K562 (cell line): ENCODE data around the gene CCDC28B. TPM values are rescaled to one million over a fixed set of nuclear protein-coding genes. Genes with fewer than 3 reads are reported as not detected.

Experiments
- CBX3 ChIP-seq, 2 experiments: IDR thresholded peaks; 1 replicate in 1 of 2; 2 replicates in 1 of 2; pipeline ENCODE4 v1.6.1; 2012; ENCODE audit warnings: inconsistent platforms in 2 of 2, low read length in 2 of 2, borderline replicate concordance in 1 of 2, control low read depth in 1 of 2
- KAT8 ChIP-seq: fragments of 450-650 bp; IDR thresholded peaks from 2 replicates; pipeline ENCODE4 v1.6.1; 2016; ENCODE audit warnings: low read depth, mild to moderate bottlenecking
- RBM22 ChIP-seq: fragments of 200-400 bp; formaldehyde crosslinking; IDR thresholded peaks from 2 replicates; pipeline ENCODE4 v1.6.1; 2018; ENCODE audit warnings: low read length, low read depth; ENCODE audit not compliant: poor library complexity, severe bottlenecking
- RFX1 ChIP-seq: fragments of 450-650 bp; IDR thresholded peaks from 2 replicates; pipeline ENCODE4 v1.6.1; 2016; ENCODE audit warnings: mild to moderate bottlenecking, moderate library complexity
- SIX5 ChIP-seq, 2 experiments: IDR thresholded peaks; 2 replicates each; pipeline ENCODE4 v1.6.1; 2011; ENCODE audit warnings: low read length in 2 of 2, borderline replicate concordance in 1 of 2, low read depth in 1 of 2, mild to moderate bottlenecking in 1 of 2, moderate library complexity in 1 of 2; ENCODE audit not compliant: insufficient read depth in 1 of 2
- SRF ChIP-seq, 2 experiments: fragments of 250-450, 450-650 bp in 1 of 2; sonication (Bioruptor Pico) in 1 of 2; sonication (generic) in 1 of 2; formaldehyde crosslinking; IDR thresholded peaks; 2 replicates each; pipeline versions ENCODE4 v1.5.0 to v1.5.1; 2020 to 2022; ENCODE audit warnings: mild to moderate bottlenecking in 1 of 2, missing genetic modification reagents in 1 of 2
- ZFP30 ChIP-seq: fragments of 250-450 bp; sonication (Bioruptor Pico); IDR thresholded peaks from 2 replicates; pipeline ENCODE4 v1.8.0; 2022; ENCODE audit warnings: moderate library complexity, mild to moderate bottlenecking, inconsistent platforms, borderline replicate concordance
- ZNF239 ChIP-seq: fragments of 250-450 bp; sonication (Bioruptor Pico); IDR thresholded peaks from 2 replicates; pipeline ENCODE4 v1.4.0; 2020; ENCODE audit warnings: mild to moderate bottlenecking
- polyA plus RNA-seq, 8 experiments: library from polyadenylated mRNA; depleted of rRNA in 4 of 8; stranded (reverse) in 5 of 8; unstranded in 3 of 8; fragments of >200 nt; fragmentation: Nextera tagmentation in 2 of 8; fragmentation: Illumina TruSeq in 1 of 8; extraction: Ambion mirVana in 2 of 8; extraction: Trizol in 1 of 8; gene quantifications; 2 replicates each; pipeline versions ENCODE4 v1.2.1 to v1.2.3, GENCODE V29; 2011 to 2014; ENCODE audit warnings: inconsistent platforms in 1 of 8, missing spikeins in 1 of 8
- total RNA-seq, 7 experiments: library from RNA; depleted of rRNA in 6 of 7; stranded (reverse); fragments of >200 nt in 6 of 7; fragmentation: Illumina TruSeq in 2 of 7; extraction: Trizol in 2 of 7; gene quantifications; 2 replicates each; pipeline versions ENCODE4 v1.2.1 to v1.2.3, GENCODE V29; 2011 to 2021; ENCODE audit warnings: low replicate concordance in 1 of 7
- TF ChIP-seq, protein P1 (sequence below): fragments of 250-450 bp; sonication (Bioruptor Pico); IDR thresholded peaks from 2 replicates; pipeline ENCODE4 v1.4.0; 2020; ENCODE audit warnings: mild to moderate bottlenecking
- TF ChIP-seq, protein P2 (sequence below): fragments of 250-450 bp; sonication (Bioruptor Pico); IDR thresholded peaks from 2 replicates; pipeline ENCODE4 v1.8.0; 2021; ENCODE audit warnings: moderate library complexity, mild to moderate bottlenecking, inconsistent platforms
- TF ChIP-seq, protein P3 (sequence below): fragments of 450-650 bp; IDR thresholded peaks from 2 replicates; pipeline ENCODE4 v1.7.1; 2018; ENCODE audit warnings: mild to moderate bottlenecking, low read depth; ENCODE audit not compliant: partially characterized antibody
- TF ChIP-seq, protein P4 (sequence below): fragments of 250-450 bp; sonication (Bioruptor Pico); IDR thresholded peaks from 2 replicates; pipeline ENCODE4 v1.8.0; 2021; ENCODE audit warnings: borderline replicate concordance, mild to moderate bottlenecking, moderate library complexity; ENCODE audit not compliant: poor library complexity, severe bottlenecking
- TF ChIP-seq, protein P5 (sequence below): fragments of 450-650 bp; IDR thresholded peaks from 2 replicates; pipeline ENCODE4 v1.6.1; 2016; ENCODE audit warnings: missing biosample characterization, missing genetic modification characterization
- TF ChIP-seq, protein P6 (sequence below), 3 experiments: IDR thresholded peaks in 2 of 3; conservative IDR thresholded peaks in 1 of 3; 2 replicates each; pipeline ENCODE4 v1.5.1; 2011 to 2012; ENCODE audit warnings: low read length in 3 of 3, mild to moderate bottlenecking in 3 of 3, control low read depth in 2 of 3, improper control_type of control experiment in 1 of 3, inconsistent platforms in 1 of 3, low read depth in 1 of 3, mixed read lengths in 1 of 3, moderate library complexity in 1 of 3; ENCODE audit not compliant: insufficient read depth in 2 of 3

CCDC28B gene
- total and polyA plus RNA-seq, 9 of the 15 experiments (the other 6 are each of a cell fraction or from before 2014, with no cell fraction given), result 5.7 to 54.5 (median 31.7) TPM

DNA sequence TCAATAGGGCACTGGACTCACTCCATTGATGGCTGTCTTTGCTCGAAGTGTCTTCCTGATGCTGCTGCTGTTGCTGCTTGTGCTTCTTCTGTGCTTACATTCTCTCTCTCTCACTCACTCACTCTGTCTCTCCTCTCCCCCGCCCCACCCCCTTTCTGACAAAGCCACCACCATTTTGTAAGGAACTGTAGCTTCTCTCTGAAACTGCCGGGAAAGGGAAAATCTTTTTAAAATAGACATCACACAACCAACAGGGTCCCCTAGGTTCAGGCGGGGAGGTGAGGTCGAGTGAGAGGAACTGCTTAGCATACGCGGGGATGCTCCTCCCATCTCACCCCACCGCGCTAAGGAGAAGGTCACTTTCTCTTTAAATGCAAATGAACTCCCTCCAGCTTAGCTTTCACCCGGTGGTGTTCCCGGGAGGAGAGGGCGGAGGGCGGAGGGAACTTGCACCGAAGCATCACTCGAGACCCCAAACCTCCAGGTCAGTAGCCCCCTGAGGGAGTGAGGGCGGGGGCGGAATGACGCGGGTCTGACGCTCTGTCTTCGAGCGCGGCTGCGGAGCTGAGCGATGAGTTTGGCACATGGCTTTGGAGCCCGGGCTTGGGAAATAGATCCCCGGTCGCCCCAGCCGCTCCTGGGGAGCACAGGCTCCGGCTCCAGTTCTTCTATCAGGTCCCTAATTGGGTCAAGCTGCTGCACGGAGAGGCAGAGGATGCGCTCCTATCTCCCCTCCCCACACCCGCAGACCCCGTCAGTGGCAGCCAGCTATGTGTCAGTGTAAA, at the start of gene CCDC28B (continued):
- TF ChIP-seq SIX5 (IDR thresholded peaks at IDR 0.05; ENCODE audit: borderline replicate concordance in 1 of 2, insufficient read depth in 1 of 2, low read depth in 1 of 2, low read length in 2 of 2) (no peak), SRF (CRISPR knock-in tag; IDR thresholded peaks at IDR 0.05) (no peak; a peak in 1 of 4 replicates), ZNF239 (CRISPR knock-in tag) (no peak), RFX1 (no peak), KAT8 (peak; percentile 72; the same call in 1 of the 2 replicates), ZFP30 (no peak), CBX3 (IDR thresholded peaks at IDR 0.05; ENCODE audit: borderline replicate concordance in 1 of 2, low read length in 2 of 2) (peak in 1 of 2 experiments; percentile 65; a peak in 1 of 3 replicates), RBM22 (no peak)
- TF ChIP-seq, protein P1, sequence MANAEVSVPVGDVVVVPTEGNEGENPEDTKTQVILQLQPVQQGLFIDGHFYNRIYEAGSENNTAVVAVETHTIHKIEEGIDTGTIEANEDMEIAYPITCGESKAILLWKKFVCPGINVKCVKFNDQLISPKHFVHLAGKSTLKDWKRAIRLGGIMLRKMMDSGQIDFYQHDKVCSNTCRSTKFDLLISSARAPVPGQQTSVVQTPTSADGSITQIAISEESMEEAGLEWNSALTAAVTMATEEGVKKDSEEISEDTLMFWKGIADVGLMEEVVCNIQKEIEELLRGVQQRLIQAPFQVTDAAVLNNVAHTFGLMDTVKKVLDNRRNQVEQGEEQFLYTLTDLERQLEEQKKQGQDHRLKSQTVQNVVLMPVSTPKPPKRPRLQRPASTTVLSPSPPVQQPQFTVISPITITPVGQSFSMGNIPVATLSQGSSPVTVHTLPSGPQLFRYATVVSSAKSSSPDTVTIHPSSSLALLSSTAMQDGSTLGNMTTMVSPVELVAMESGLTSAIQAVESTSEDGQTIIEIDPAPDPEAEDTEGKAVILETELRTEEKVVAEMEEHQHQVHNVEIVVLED (CRISPR knock-in tag), result no peak
- TF ChIP-seq, protein P2, sequence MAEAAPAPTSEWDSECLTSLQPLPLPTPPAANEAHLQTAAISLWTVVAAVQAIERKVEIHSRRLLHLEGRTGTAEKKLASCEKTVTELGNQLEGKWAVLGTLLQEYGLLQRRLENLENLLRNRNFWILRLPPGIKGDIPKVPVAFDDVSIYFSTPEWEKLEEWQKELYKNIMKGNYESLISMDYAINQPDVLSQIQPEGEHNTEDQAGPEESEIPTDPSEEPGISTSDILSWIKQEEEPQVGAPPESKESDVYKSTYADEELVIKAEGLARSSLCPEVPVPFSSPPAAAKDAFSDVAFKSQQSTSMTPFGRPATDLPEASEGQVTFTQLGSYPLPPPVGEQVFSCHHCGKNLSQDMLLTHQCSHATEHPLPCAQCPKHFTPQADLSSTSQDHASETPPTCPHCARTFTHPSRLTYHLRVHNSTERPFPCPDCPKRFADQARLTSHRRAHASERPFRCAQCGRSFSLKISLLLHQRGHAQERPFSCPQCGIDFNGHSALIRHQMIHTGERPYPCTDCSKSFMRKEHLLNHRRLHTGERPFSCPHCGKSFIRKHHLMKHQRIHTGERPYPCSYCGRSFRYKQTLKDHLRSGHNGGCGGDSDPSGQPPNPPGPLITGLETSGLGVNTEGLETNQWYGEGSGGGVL (CRISPR knock-in tag), result no peak
- TF ChIP-seq, protein P3, sequence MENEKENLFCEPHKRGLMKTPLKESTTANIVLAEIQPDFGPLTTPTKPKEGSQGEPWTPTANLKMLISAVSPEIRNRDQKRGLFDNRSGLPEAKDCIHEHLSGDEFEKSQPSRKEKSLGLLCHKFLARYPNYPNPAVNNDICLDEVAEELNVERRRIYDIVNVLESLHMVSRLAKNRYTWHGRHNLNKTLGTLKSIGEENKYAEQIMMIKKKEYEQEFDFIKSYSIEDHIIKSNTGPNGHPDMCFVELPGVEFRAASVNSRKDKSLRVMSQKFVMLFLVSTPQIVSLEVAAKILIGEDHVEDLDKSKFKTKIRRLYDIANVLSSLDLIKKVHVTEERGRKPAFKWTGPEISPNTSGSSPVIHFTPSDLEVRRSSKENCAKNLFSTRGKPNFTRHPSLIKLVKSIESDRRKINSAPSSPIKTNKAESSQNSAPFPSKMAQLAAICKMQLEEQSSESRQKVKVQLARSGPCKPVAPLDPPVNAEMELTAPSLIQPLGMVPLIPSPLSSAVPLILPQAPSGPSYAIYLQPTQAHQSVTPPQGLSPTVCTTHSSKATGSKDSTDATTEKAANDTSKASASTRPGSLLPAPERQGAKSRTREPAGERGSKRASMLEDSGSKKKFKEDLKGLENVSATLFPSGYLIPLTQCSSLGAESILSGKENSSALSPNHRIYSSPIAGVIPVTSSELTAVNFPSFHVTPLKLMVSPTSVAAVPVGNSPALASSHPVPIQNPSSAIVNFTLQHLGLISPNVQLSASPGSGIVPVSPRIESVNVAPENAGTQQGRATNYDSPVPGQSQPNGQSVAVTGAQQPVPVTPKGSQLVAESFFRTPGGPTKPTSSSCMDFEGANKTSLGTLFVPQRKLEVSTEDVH, result peak; percentile 44
- TF ChIP-seq, protein P4, sequence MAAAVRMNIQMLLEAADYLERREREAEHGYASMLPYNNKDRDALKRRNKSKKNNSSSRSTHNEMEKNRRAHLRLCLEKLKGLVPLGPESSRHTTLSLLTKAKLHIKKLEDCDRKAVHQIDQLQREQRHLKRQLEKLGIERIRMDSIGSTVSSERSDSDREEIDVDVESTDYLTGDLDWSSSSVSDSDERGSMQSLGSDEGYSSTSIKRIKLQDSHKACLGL (CRISPR knock-in tag), result no peak
- TF ChIP-seq, protein P5, sequence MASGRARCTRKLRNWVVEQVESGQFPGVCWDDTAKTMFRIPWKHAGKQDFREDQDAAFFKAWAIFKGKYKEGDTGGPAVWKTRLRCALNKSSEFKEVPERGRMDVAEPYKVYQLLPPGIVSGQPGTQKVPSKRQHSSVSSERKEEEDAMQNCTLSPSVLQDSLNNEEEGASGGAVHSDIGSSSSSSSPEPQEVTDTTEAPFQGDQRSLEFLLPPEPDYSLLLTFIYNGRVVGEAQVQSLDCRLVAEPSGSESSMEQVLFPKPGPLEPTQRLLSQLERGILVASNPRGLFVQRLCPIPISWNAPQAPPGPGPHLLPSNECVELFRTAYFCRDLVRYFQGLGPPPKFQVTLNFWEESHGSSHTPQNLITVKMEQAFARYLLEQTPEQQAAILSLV (tag), result no peak
- TF ChIP-seq, protein P6, sequence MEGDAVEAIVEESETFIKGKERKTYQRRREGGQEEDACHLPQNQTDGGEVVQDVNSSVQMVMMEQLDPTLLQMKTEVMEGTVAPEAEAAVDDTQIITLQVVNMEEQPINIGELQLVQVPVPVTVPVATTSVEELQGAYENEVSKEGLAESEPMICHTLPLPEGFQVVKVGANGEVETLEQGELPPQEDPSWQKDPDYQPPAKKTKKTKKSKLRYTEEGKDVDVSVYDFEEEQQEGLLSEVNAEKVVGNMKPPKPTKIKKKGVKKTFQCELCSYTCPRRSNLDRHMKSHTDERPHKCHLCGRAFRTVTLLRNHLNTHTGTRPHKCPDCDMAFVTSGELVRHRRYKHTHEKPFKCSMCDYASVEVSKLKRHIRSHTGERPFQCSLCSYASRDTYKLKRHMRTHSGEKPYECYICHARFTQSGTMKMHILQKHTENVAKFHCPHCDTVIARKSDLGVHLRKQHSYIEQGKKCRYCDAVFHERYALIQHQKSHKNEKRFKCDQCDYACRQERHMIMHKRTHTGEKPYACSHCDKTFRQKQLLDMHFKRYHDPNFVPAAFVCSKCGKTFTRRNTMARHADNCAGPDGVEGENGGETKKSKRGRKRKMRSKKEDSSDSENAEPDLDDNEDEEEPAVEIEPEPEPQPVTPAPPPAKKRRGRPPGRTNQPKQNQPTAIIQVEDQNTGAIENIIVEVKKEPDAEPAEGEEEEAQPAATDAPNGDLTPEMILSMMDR (IDR thresholded peaks at IDR 0.05 in 2 of 3, conservative IDR thresholded peaks at IDR 0.05 in 1 of 3; ENCODE audit: insufficient read depth in 2 of 3, low read depth in 1 of 3, low read length in 3 of 3), result no peak
